RWPE2 (cell line): ENCODE measurements around the gene HAX1.
"Not testable (repeated sequence)": the region's sequence is repeated elsewhere in the genome, so short reads cannot be mapped to it uniquely, and the experiment has no call there.

Source experiments
- ATAC-seq: fragments of 200-7000 bp; cut with Tn5 transposase; 3 replicates; pipeline ENCODE4 v1.9.1; 2021; ENCODE audit warnings: low read depth
- DNase-seq: peaks from one replicate; pipeline ENCODE4 v3.0.0-alpha.2; 2020; ENCODE audit warnings: low spot score
- H3K27ac ChIP-seq: fragments of 450-650 bp; 2 replicates; pipeline ENCODE4 v1.5.1; 2017; ENCODE audit warnings: mild to moderate bottlenecking; ENCODE audit not compliant: poor library complexity, severe bottlenecking
- H3K27me3 ChIP-seq: fragments of 250-450 bp; sonication (Bioruptor Pico); 2 replicates; pipeline ENCODE4 v1.5.1; 2021; ENCODE audit warnings: mild to moderate bottlenecking, moderate library complexity; ENCODE audit not compliant: insufficient read depth, poor library complexity, severe bottlenecking
- H3K36me3 ChIP-seq: fragments of 250-450 bp; sonication (Bioruptor Pico); 2 replicates; pipeline ENCODE4 v1.5.1; 2020; ENCODE audit warnings: low read depth, mild to moderate bottlenecking, moderate library complexity
- H3K4me1 ChIP-seq: fragments of 250-450 bp; sonication (Bioruptor Pico); 2 replicates; pipeline ENCODE4 v1.5.1; 2021; ENCODE audit warnings: mild to moderate bottlenecking, moderate library complexity; ENCODE audit not compliant: insufficient read depth, poor library complexity, severe bottlenecking
- H3K4me3 ChIP-seq: fragments of 250-450 bp; sonication (Bioruptor Pico); 2 replicates; pipeline ENCODE4 v1.5.1; 2021; ENCODE audit warnings: mild to moderate bottlenecking, moderate library complexity; ENCODE audit not compliant: severe bottlenecking
- H3K9me3 ChIP-seq: fragments of 250-450 bp; sonication (Bioruptor Pico); 2 replicates; pipeline ENCODE4 v1.5.1; 2021; ENCODE audit warnings: mild to moderate bottlenecking, moderate library complexity; ENCODE audit not compliant: severe bottlenecking
- CTCF ChIP-seq: fragments of 450-650 bp; IDR thresholded peaks from one replicate; pipeline ENCODE4 v1.5.1; 2017; ENCODE audit warnings: mild to moderate bottlenecking, moderate library complexity; ENCODE audit not compliant: poor library complexity, severe bottlenecking

Gene HAX1

GRCh38 chr1:154313066-154313356 is 40.6 kb downstream of the HAX1 start:
- H3K27ac ChIP-seq: no peak overlapping the region
- H3K27me3 ChIP-seq: no peaks in the 10 kb centered on the region
- H3K36me3 ChIP-seq: no peaks in the 10 kb centered on the region
- DNase-seq (no peak), ATAC-seq (no peak)
- H3K4me3 ChIP-seq: no peak overlapping the region
- H3K4me1 ChIP-seq: no peaks in the 10 kb centered on the region
- H3K9me3 ChIP-seq: peaks cover 4% of the 10 kb centered on the region
- TF ChIP-seq CTCF: no peak

DNA sequence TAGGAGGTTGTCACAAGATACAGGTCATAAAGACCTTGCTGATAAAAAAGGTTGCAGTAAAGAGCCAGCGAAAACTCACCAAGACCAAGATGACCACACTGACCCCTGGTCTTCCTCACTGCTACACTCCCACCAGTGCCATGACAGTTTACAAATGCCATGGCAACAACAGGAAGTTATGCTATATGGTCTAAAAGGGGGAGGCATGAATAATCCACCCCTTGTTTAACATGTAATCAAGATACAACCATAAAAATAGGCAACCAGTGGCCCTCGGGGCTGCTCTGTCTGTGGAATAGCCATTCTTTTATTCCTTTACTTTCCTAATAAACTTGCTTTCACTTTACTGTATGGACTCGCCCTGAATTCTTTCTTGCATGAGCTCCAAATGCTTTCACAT is 41.8 kb downstream of the HAX1 start:
- ATAC-seq, H3K36me3 ChIP-seq, DNase-seq, H3K27ac ChIP-seq, H3K4me1 ChIP-seq, H3K4me3 ChIP-seq, H3K27me3 ChIP-seq, H3K9me3 ChIP-seq: not testable (repeated sequence)

- ATAC-seq (no peak), DNase-seq (no peak)
- Histone ChIP-seq H3K27me3 (no peaks in the 10 kb centered on the region), H3K4me1 (peaks cover 6% of the 10 kb centered on the region), H3K4me3 (no peak overlapping the region), H3K36me3 (no peaks in the 10 kb centered on the region), H3K9me3 (peaks cover 4% of the 10 kb centered on the region), H3K27ac (no peak overlapping the region)
- TF ChIP-seq CTCF: no peak
Observed at GRCh38 chr1:154316704-154317103, 44.3 kb downstream of the HAX1 start.

- Histone ChIP-seq H3K27me3 (no peaks in the 10 kb centered on the region), H3K4me3 (no peak overlapping the region), H3K36me3 (no peaks in the 10 kb centered on the region), H3K9me3 (peaks cover 4% of the 10 kb centered on the region), H3K4me1 (peaks cover 6% of the 10 kb centered on the region), H3K27ac (no peak overlapping the region)
- DNase-seq (no peak), ATAC-seq (no peak)
- no peak for TF ChIP-seq CTCF
Observed at GRCh38 chr1:154318386-154318785, 46.0 kb downstream of the HAX1 start.

- H3K36me3 ChIP-seq: no peaks in the 10 kb centered on the region
- peaks cover 4% of the 10 kb centered on the region for H3K9me3 ChIP-seq
- no peaks in the 10 kb centered on the region for H3K27me3 ChIP-seq
- H3K4me1 ChIP-seq: peaks cover 6% of the 10 kb centered on the region
- no peak within 1 kb of the TSS for H3K4me3 ChIP-seq
- peak; percentile 18; the same call in 2 of the 3 replicates for ATAC-seq
- H3K27ac ChIP-seq: no peak within 1 kb of the TSS
- DNase-seq: no peak
- TF ChIP-seq CTCF: no peak
Observed at GRCh38 chr1:154320882-154321608, 48.6 kb downstream of the HAX1 start, which contains the start of gene AQP10. Gene AQP10 (plus strand): TSS chr1:154321093. CDS start chr1:154321156, 63 bp downstream.

DNA sequence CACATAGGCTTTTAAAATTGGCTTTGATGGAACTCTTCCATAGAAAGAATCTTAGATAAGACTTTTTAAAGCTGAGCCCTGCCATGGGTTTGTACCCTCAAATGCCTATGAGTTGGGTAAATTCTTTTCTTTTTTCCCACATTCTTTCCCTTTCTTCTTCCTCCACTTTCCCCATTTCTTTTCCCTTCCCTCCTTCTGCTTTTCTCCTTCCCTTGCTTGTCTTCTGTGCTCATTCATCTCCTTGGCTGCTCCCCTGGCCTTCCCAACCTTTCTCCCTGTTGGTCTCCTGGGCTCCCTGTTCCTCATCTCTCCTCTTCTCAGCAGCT is 49.1 kb downstream of the HAX1 start:
- not testable (repeated sequence) for DNase-seq, H3K9me3 ChIP-seq, H3K36me3 ChIP-seq, H3K27ac ChIP-seq, ATAC-seq, H3K27me3 ChIP-seq, H3K4me3 ChIP-seq, H3K4me1 ChIP-seq
